ENCODE results near the gene SFTPD. TPM values are rescaled to one million over a fixed set of nuclear protein-coding genes. Genes with fewer than 3 reads are reported as not detected.

SFTPD gene
- total RNA-seq, 1 donor: 0.36 TPM

DNA sequence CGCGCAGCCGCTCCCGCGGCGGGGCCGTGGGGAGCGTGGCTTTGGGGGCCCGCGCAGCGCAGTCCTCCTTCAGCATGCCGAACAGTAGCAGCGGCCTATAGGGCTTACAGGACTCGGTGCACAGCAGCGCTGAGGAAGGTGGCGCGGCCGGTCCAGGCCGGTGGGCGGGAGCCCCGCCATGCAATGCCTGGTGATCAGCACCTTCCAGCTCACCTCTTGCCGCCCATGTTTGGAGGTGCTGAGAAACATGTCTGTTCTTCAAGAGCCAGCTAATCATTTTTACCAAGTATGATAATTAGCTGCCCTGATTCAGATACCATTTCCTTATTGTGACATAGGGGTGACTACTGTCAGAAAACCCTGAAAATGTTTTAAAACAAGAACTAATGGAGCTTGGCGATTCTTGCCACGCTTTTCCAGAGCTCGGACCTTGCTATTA, 33.5 kb upstream of the SFTPD start:
- Histone ChIP-seq H3K79me2 (ENCODE audit: insufficient read depth, low read length) (no peaks in the 10 kb centered on the region), H3K4me2 (ENCODE audit: insufficient read depth, low read length) (peak overlapping the region; percentile 76), H3K9me3 (ENCODE audit: low read depth, low read length) (no peaks in the 10 kb centered on the region), H3K4me1 (ENCODE audit: insufficient read depth, low read length) (peaks cover 3% of the 10 kb centered on the region), H3K36me3 (ENCODE audit: insufficient read depth, low read length) (no peaks in the 10 kb centered on the region), H2AFZ (ENCODE audit: low read length) (no peak overlapping the region), H3K4me3 (ENCODE audit: insufficient read depth, low read length) (peak overlapping the region; percentile 69), H3K27ac (ENCODE audit: low read depth, low read length) (no peak overlapping the region), H4K20me1 (ENCODE audit: insufficient read depth, low read length) (no peaks in the 10 kb centered on the region), H3K27me3 (ENCODE audit: insufficient read depth, low read length) (peaks cover 36% of the 10 kb centered on the region)
- TF ChIP-seq, protein P1, sequence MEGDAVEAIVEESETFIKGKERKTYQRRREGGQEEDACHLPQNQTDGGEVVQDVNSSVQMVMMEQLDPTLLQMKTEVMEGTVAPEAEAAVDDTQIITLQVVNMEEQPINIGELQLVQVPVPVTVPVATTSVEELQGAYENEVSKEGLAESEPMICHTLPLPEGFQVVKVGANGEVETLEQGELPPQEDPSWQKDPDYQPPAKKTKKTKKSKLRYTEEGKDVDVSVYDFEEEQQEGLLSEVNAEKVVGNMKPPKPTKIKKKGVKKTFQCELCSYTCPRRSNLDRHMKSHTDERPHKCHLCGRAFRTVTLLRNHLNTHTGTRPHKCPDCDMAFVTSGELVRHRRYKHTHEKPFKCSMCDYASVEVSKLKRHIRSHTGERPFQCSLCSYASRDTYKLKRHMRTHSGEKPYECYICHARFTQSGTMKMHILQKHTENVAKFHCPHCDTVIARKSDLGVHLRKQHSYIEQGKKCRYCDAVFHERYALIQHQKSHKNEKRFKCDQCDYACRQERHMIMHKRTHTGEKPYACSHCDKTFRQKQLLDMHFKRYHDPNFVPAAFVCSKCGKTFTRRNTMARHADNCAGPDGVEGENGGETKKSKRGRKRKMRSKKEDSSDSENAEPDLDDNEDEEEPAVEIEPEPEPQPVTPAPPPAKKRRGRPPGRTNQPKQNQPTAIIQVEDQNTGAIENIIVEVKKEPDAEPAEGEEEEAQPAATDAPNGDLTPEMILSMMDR (IDR thresholded peaks at IDR 0.05; ENCODE audit: extremely low read depth, low read depth, low read length): no peak
- peak; percentile 38 for DNase-seq (ENCODE audit: insufficient read length, low spot score, missing footprints)

DNA sequence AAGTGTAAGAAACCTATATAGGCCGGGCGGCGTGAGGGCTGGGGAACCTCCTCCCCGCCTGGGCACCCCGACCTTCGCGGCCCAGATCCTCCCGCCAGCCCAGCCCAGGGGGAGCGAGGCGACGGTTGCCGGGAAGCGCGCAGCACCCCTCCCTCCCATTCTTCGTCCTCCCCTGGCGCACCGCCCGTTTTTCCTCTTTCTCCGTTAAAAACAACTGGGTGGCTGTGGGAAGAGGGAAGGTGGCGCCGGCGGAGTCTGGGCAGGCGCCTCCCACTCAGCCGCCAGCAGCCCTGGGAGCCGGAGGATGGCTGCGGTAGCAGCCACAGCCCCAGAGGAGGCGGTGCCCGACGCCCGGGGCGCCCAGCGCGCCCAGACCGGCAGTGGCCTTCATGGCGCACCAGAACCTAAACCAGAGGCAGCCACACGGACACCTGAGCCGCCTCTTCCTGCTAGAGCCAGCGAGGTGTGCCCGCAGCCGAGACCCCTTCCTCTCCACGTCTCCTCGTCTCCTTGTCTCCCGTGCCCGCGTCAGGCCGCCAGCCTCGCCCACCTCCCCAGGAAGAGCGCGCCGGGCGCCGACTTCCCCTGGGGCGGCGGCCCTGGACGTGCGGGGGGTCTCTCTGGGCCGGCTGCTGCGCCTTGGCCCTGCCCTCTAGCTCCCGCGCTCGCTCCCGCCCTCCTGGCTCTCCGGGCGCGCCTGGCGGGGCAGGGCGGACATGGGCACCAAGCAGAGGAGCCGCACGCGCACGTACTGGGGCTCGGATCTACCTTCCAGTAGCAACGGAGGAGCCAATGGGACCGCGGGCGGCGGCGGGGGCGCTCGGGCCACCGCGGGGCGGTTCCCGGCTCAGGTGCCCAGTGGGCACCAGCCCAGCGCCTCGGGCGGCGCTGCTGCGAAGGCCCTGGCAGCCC, 32.8 kb upstream of the SFTPD start:
- H4K20me1 ChIP-seq (ENCODE audit: insufficient read depth, low read length): no peaks in the 10 kb centered on the region
- DNase-seq (ENCODE audit: insufficient read length, low spot score, missing footprints): peak; percentile 91
- peak overlapping the region; percentile 76 for H3K4me2 ChIP-seq (ENCODE audit: insufficient read depth, low read length)
- no peaks in the 10 kb centered on the region for H3K79me2 ChIP-seq (ENCODE audit: insufficient read depth, low read length)
- H3K4me3 ChIP-seq (ENCODE audit: insufficient read depth, low read length): peak overlapping the region; percentile 69
- H3K36me3 ChIP-seq (ENCODE audit: insufficient read depth, low read length): no peaks in the 10 kb centered on the region
- TF ChIP-seq, protein P1 (IDR thresholded peaks at IDR 0.05; ENCODE audit: extremely low read depth, low read depth, low read length): no peak
- peaks cover 3% of the 10 kb centered on the region for H3K4me1 ChIP-seq (ENCODE audit: insufficient read depth, low read length)
- peak overlapping the region; percentile 85 for H2AFZ ChIP-seq (ENCODE audit: low read length)
- no peaks in the 10 kb centered on the region for H3K9me3 ChIP-seq (ENCODE audit: low read depth, low read length)
- no peak overlapping the region for H3K27ac ChIP-seq (ENCODE audit: low read depth, low read length)
- H3K27me3 ChIP-seq (ENCODE audit: insufficient read depth, low read length): peaks cover 34% of the 10 kb centered on the region

DNA sequence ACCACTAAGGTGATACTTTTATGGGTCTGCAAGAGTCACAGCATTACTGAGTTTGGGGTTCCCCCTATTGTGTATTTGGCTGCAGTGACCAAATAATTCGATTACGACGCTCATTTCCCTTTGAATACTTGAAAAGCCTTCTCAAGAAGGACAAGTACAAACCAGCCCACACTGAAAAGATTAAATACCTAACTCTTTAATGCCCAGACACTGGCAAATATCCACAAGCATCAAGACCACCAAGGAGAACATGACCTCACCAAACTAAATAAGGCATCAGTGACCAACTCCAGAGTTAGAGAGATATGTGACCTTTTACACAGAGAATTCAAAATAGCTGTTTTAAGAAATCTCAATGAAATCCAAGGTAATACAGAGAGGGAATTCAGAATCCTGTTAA, 31.8 kb upstream of the SFTPD start:
- H4K20me1 ChIP-seq (ENCODE audit: insufficient read depth, low read length): no peaks in the 10 kb centered on the region
- H3K36me3 ChIP-seq (ENCODE audit: insufficient read depth, low read length): no peaks in the 10 kb centered on the region
- TF ChIP-seq, protein P1 (IDR thresholded peaks at IDR 0.05; ENCODE audit: extremely low read depth, low read depth, low read length): no peak
- H3K27me3 ChIP-seq (ENCODE audit: insufficient read depth, low read length): peaks cover 34% of the 10 kb centered on the region
- no peak overlapping the region for H3K27ac ChIP-seq (ENCODE audit: low read depth, low read length)
- no peak overlapping the region for H3K4me3 ChIP-seq (ENCODE audit: insufficient read depth, low read length)
- H2AFZ ChIP-seq (ENCODE audit: low read length): no peak overlapping the region
- DNase-seq (ENCODE audit: insufficient read length, low spot score, missing footprints): no peak
- peaks cover 3% of the 10 kb centered on the region for H3K4me1 ChIP-seq (ENCODE audit: insufficient read depth, low read length)
- H3K79me2 ChIP-seq (ENCODE audit: insufficient read depth, low read length): no peaks in the 10 kb centered on the region
- no peak overlapping the region for H3K4me2 ChIP-seq (ENCODE audit: insufficient read depth, low read length)
- no peaks in the 10 kb centered on the region for H3K9me3 ChIP-seq (ENCODE audit: low read depth, low read length)

DNA sequence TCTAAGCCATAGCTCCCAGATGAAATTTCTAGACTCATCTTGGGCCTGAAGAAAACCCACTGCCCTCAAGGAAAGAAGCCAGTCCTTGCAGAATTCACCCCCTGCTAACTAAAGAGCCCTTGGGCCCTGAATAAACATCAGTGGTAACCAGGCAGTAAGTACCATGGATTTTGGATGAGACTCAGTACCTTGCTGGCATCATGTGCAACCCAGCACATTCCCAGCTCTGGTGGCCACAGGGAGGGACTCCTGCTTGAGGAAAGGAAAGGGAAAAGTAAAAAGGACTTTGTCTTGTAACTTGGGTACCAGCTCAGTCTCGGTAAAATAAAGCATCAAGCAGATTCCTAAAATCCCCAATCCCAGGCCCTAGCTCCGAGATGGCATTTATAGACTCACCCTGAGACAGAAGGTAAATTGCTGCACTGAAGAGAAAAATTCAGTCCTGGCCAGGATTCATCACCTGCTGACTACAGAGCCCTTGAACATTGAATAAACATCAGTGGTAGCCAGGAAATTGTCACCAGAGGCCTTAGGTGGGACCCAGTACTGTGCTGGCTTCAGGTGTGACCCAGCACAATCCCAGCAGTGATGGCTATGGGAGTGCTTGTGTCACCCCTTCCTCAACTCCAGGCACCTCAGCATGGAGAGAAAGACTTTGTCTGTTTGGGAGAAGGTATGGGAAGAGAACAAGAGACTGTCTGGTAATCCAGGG, 31.2 kb upstream of the SFTPD start:
- TF ChIP-seq, protein P1 (IDR thresholded peaks at IDR 0.05; ENCODE audit: extremely low read depth, low read depth, low read length): no peak
- H3K27ac ChIP-seq (ENCODE audit: low read depth, low read length): no peak overlapping the region

More for the DNA sequence above, 31.2 kb upstream of the SFTPD start:
- H3K4me1 ChIP-seq (ENCODE audit: insufficient read depth, low read length): peaks cover 3% of the 10 kb centered on the region
- H3K4me2 ChIP-seq (ENCODE audit: insufficient read depth, low read length): no peak overlapping the region
- H3K4me3 ChIP-seq (ENCODE audit: insufficient read depth, low read length): no peak overlapping the region
- peaks cover 34% of the 10 kb centered on the region for H3K27me3 ChIP-seq (ENCODE audit: insufficient read depth, low read length)
- no peaks in the 10 kb centered on the region for H3K36me3 ChIP-seq (ENCODE audit: insufficient read depth, low read length)
- H3K9me3 ChIP-seq (ENCODE audit: low read depth, low read length): no peaks in the 10 kb centered on the region
- no peaks in the 10 kb centered on the region for H4K20me1 ChIP-seq (ENCODE audit: insufficient read depth, low read length)
- no peaks in the 10 kb centered on the region for H3K79me2 ChIP-seq (ENCODE audit: insufficient read depth, low read length)
- DNase-seq (ENCODE audit: insufficient read length, low spot score, missing footprints): peak; percentile 72
- H2AFZ ChIP-seq (ENCODE audit: low read length): no peak overlapping the region
